T-cell (primary cell): ENCODE results near the gene GPR32. TPM values are rescaled to one million over a fixed set of nuclear protein-coding genes. Genes with fewer than 3 reads are reported as not detected.

ENCODE experiments used
- ATAC-seq, 4 experiments: fragments of 200-7000 bp in 3 of 4; fragments of 150-1000 bp in 1 of 4; cut with Tn5 transposase; replicated peaks in 1 of 4; 1 replicate in 3 of 4; 2 replicates in 1 of 4; pipeline ENCODE4 v1.10.0; 2021; ENCODE audit warnings: moderate library complexity in 3 of 4, mild to moderate bottlenecking in 2 of 4, moderate number of reproducible peaks in 1 of 4
- CTCF ChIA-PET, 2 donors: fragments of 300-600 bp; sonication (Branson Sonifier 250); formaldehyde crosslinking; loops; one replicate each; lab custom pipeline; 2022; ENCODE audit warnings: antibody characterized with exemption in 2 of 2; lab: Charles Lee
- POLR2A ChIA-PET, 2 donors: fragments of 300-600 bp; sonication (Branson Sonifier 250); formaldehyde crosslinking; loops; one replicate each; lab custom pipeline; 2022; ENCODE audit warnings: antibody characterized with exemption in 2 of 2; lab: Charles Lee
- DNase-seq, 35 experiments: peaks; one replicate each; pipeline versions ENCODE4 v3.0.0 to v3.0.0-alpha.2; 2013 to 2023
- H3K27ac ChIP-seq: one replicate; pipeline ENCODE4 v1.5.1; 2013; ENCODE audit warnings: low read length
- H3K27me3 ChIP-seq, 2 experiments: replicated peaks in 1 of 2; 1 replicate in 1 of 2; 2 replicates in 1 of 2; pipeline versions ENCODE4 v1.6.1 to v1.7.0; 2013; ENCODE audit warnings: low read length in 1 of 2, mixed read lengths in 1 of 2; ENCODE audit not compliant: control insufficient read depth in 2 of 2, insufficient read depth in 2 of 2; ENCODE audit errors: extremely low read depth in 1 of 2
- H3K36me3 ChIP-seq, 2 donors: 1 replicate in 1 of 2; 2 replicates in 1 of 2; pipeline versions ENCODE4 v1.6.1 to v1.7.0; 2013; ENCODE audit warnings: low read length in 1 of 2; ENCODE audit not compliant: control insufficient read depth in 2 of 2, insufficient read depth in 1 of 2; ENCODE audit errors: extremely low read depth in 1 of 2
- H3K4me1 ChIP-seq, 2 experiments: 1 replicate in 1 of 2; 2 replicates in 1 of 2; pipeline versions ENCODE4 v1.6.1 to v1.7.0; 2013; ENCODE audit warnings: low read length in 2 of 2, mixed read lengths in 1 of 2; ENCODE audit not compliant: insufficient read depth in 2 of 2, control insufficient read depth in 1 of 2; ENCODE audit errors: extremely low read depth in 1 of 2
- H3K4me3 ChIP-seq, 2 donors: 1 replicate in 1 of 2; 2 replicates in 1 of 2; pipeline versions ENCODE4 v1.5.1 to v1.7.0; 2013; ENCODE audit warnings: mild to moderate bottlenecking in 2 of 2, low read length in 1 of 2, moderate library complexity in 1 of 2; ENCODE audit not compliant: control insufficient read depth in 1 of 2; ENCODE audit errors: extremely low read depth in 1 of 2
- H3K9me3 ChIP-seq: 2 replicates; pipeline ENCODE4 v1.7.0; 2013
- H3K27ac Mint-ChIP-seq, 2 donors: one replicate each; pipeline ENCODE4 v1.8.0; 2020 to 2021; ENCODE audit warnings: mild to moderate bottlenecking in 2 of 2, mixed read lengths in 2 of 2
- H3K27me3 Mint-ChIP-seq, 2 donors: one replicate each; pipeline ENCODE4 v1.8.0; 2021 to 2022; ENCODE audit warnings: mixed read lengths in 2 of 2
- H3K36me3 Mint-ChIP-seq: one replicate; pipeline ENCODE4 v1.8.0; 2021; ENCODE audit warnings: mixed read lengths
- H3K4me1 Mint-ChIP-seq, 3 donors: one replicate each; pipeline ENCODE4 v1.8.0; 2020 to 2022; ENCODE audit warnings: mixed read lengths in 3 of 3, mild to moderate bottlenecking in 1 of 3
- H3K4me3 Mint-ChIP-seq, 3 donors: one replicate each; pipeline ENCODE4 v1.8.0; 2020 to 2022; ENCODE audit warnings: mild to moderate bottlenecking in 3 of 3, mixed read lengths in 3 of 3, moderate library complexity in 3 of 3
- H3K9me3 Mint-ChIP-seq, 3 donors: one replicate each; pipeline ENCODE4 v1.8.0; 2020 to 2022; ENCODE audit warnings: mixed read lengths in 3 of 3
- WGBS: methylation state at CpG from one replicate; pipeline ENCODE4 v1.1.5; 2013; ENCODE audit warnings: missing lambda C conversion rate; ENCODE audit not compliant: insufficient coverage; 5-methylcytosine and 5-hydroxymethylcytosine counted together
- total RNA-seq, 35 experiments: library from RNA in 6 of 35; stranded (reverse) in 6 of 35; fragments of 120-200 nt in 1 of 35; gene quantifications; one replicate each; pipeline versions ENCODE4 v1.2.1 to v1.2.4 and lab custom pipeline; 2013 to 2026

Gene GPR32
- total RNA-seq, 5 donors from 2014 or later (not counting 1 experiment from before 2014, with no cell fraction given), result not detected

- ChIA-PET POLR2A (interaction anchor here in 1 of 2 donors (0.6 kb wide), 1 partner anchor 87 kb away, joined by 4 read pairs; no protein-coding TSS in a partner anchor), CTCF (no interaction called here)
- no peaks in the 10 kb centered on the region for H3K27me3 Mint-ChIP-seq
- WGBS, result 67% methylated on average over 6 of the region's 11 CpGs
- H3K4me1 Mint-ChIP-seq, result peaks cover 5 to 8% (median 6%) of the 10 kb centered on the region in 3 donors
- no peak overlapping the region for H3K27ac Mint-ChIP-seq
- H3K27me3 ChIP-seq, result peaks cover 0 to 5% of the 10 kb centered on the region in 2 experiments
- no peak overlapping the region for H3K27ac ChIP-seq
- ATAC-seq (no peak), DNase-seq (no peak)
- no peaks in the 10 kb centered on the region for H3K9me3 ChIP-seq
- peaks cover 6 to 21% of the 10 kb centered on the region in 2 donors for H3K36me3 ChIP-seq
- H3K4me3 ChIP-seq, result no peak overlapping the region
- H3K9me3 Mint-ChIP-seq, result no peaks in the 10 kb centered on the region
- no peak overlapping the region for H3K4me3 Mint-ChIP-seq
- peaks cover 0 to 8% of the 10 kb centered on the region in 2 experiments for H3K4me1 ChIP-seq
- H3K36me3 Mint-ChIP-seq, result no peaks in the 10 kb centered on the region
Observed at GRCh38 chr19:50793558-50794065, 23.3 kb downstream of the GPR32 start.

- ChIA-PET POLR2A (interaction anchor here in 1 of 2 donors (0.6 kb wide), 1 partner anchor 87 kb away, joined by 4 read pairs; no protein-coding TSS in a partner anchor), CTCF (no interaction called here)
- Histone ChIP-seq H3K27me3 (peaks cover 0 to 5% of the 10 kb centered on the region in 2 experiments), H3K27ac (no peak overlapping the region), H3K4me1 (peaks cover 0 to 8% of the 10 kb centered on the region in 2 experiments), H3K4me3 (no peak overlapping the region), H3K36me3 (peaks cover 6 to 24% of the 10 kb centered on the region in 2 donors), H3K9me3 (no peaks in the 10 kb centered on the region)
- peak in 2 of 4 experiments; percentile 11 to 38 for ATAC-seq
- no peaks in the 10 kb centered on the region for H3K9me3 Mint-ChIP-seq
- DNase-seq, result peak in 1 of 35 experiments; percentile 35
- H3K36me3 Mint-ChIP-seq, result no peaks in the 10 kb centered on the region
- H3K4me3 Mint-ChIP-seq, result no peak overlapping the region
- H3K27me3 Mint-ChIP-seq, result no peaks in the 10 kb centered on the region
- 25% methylated on average over 7 of the region's 16 CpGs for WGBS
- H3K4me1 Mint-ChIP-seq, result peaks cover 5 to 8% (median 6%) of the 10 kb centered on the region in 3 donors
- no peak overlapping the region for H3K27ac Mint-ChIP-seq
Observed at GRCh38 chr19:50794074-50794875, 24.0 kb downstream of the GPR32 start.

GRCh38 chr19:50794876-50795663 lies 24.8 kb downstream of the GPR32 start:
- peaks cover 6 to 28% of the 10 kb centered on the region in 2 donors for H3K36me3 ChIP-seq
- DNase-seq (no peak), ATAC-seq (peak in 2 of 4 experiments; percentile 14 to 30)
- H3K4me3 ChIP-seq, result no peak overlapping the region
- no peak overlapping the region for H3K27ac Mint-ChIP-seq
- no peaks in the 10 kb centered on the region for H3K27me3 Mint-ChIP-seq
- WGBS, result 60% methylated on average over 14 of the region's 18 CpGs
- H3K9me3 Mint-ChIP-seq, result no peaks in the 10 kb centered on the region
- ChIA-PET CTCF (no interaction called here), POLR2A (no interaction called here)
- peaks cover 6 to 8% (median 7%) of the 10 kb centered on the region in 3 donors for H3K4me1 Mint-ChIP-seq
- peaks cover 0 to 5% of the 10 kb centered on the region in 2 experiments for H3K27me3 ChIP-seq
- no peak overlapping the region for H3K27ac ChIP-seq
- peaks cover under 1% of the 10 kb centered on the region for H3K36me3 Mint-ChIP-seq
- H3K4me3 Mint-ChIP-seq, result no peak overlapping the region
- peaks cover 0 to 8% of the 10 kb centered on the region in 2 experiments for H3K4me1 ChIP-seq
- no peaks in the 10 kb centered on the region for H3K9me3 ChIP-seq

- WGBS, result 78% methylated on average over 1 of the region's 4 CpGs
- peaks cover 8 to 11% (median 10%) of the 10 kb centered on the region in 3 donors for H3K4me1 Mint-ChIP-seq
- H3K27me3 ChIP-seq, result peaks cover 0 to 5% of the 10 kb centered on the region in 2 experiments
- ChIA-PET POLR2A (no interaction called here), CTCF (no interaction called here)
- no peak for ATAC-seq
- no peak overlapping the region for H3K27ac Mint-ChIP-seq
- peaks cover 6 to 32% of the 10 kb centered on the region in 2 donors for H3K36me3 ChIP-seq
- no peak overlapping the region for H3K27ac ChIP-seq
- no peaks in the 10 kb centered on the region for H3K9me3 Mint-ChIP-seq
- DNase-seq, result no peak
- peaks cover 3% of the 10 kb centered on the region for H3K36me3 Mint-ChIP-seq
- H3K4me3 Mint-ChIP-seq, result no peak overlapping the region
- peaks cover 0 to 8% of the 10 kb centered on the region in 2 experiments for H3K4me1 ChIP-seq
- no peaks in the 10 kb centered on the region for H3K27me3 Mint-ChIP-seq
- no peak overlapping the region for H3K4me3 ChIP-seq
- no peaks in the 10 kb centered on the region for H3K9me3 ChIP-seq
Observed at GRCh38 chr19:50795664-50796073, 25.4 kb downstream of the GPR32 start.

GRCh38 chr19:50796128-50796633 lies 25.9 kb downstream of the GPR32 start:
- DNase-seq (no peak), ATAC-seq (no peak)
- peaks cover 7% of the 10 kb centered on the region for H3K36me3 Mint-ChIP-seq
- Histone ChIP-seq H3K4me3 (no peak overlapping the region), H3K4me1 (peaks cover 0 to 8% of the 10 kb centered on the region in 2 experiments), H3K36me3 (peaks cover 6 to 37% of the 10 kb centered on the region in 2 donors), H3K27ac (no peak overlapping the region), H3K9me3 (no peaks in the 10 kb centered on the region), H3K27me3 (peaks cover 0 to 5% of the 10 kb centered on the region in 2 experiments)
- no peaks in the 10 kb centered on the region for H3K9me3 Mint-ChIP-seq
- peaks cover 11 to 13% (median 12%) of the 10 kb centered on the region in 3 donors for H3K4me1 Mint-ChIP-seq
- POLR2A ChIA-PET, result no interaction called here
- H3K4me3 Mint-ChIP-seq, result no peak overlapping the region
- CTCF ChIA-PET, result no interaction called here
- no peak overlapping the region for H3K27ac Mint-ChIP-seq
- 100% methylated on average over 1 of the region's 9 CpGs for WGBS
- no peaks in the 10 kb centered on the region for H3K27me3 Mint-ChIP-seq
